Aorta (tissue), 5 donors: ENCODE data around the gene AHNAK2. TPM values are rescaled to one million over a fixed set of nuclear protein-coding genes. Genes with fewer than 3 reads are reported as not detected.

Source experiments
- ATAC-seq: fragments of 200-7000 bp; cut with Tn5 transposase; one replicate; pipeline ENCODE4 v1.9.1; 2022; ENCODE audit warnings: moderate library complexity; ENCODE audit not compliant: low FRiP score
- DNase-seq, 2 donors: peaks; one replicate each; pipeline ENCODE4 v3.0.0-alpha.2; 2020
- H3K27ac ChIP-seq, 2 donors: one replicate each; pipeline ENCODE4 v1.5.1; 2013; ENCODE audit warnings: low read length in 2 of 2, mild to moderate bottlenecking in 2 of 2, moderate library complexity in 2 of 2, control low read depth in 1 of 2, inconsistent platforms in 1 of 2, low read depth in 1 of 2
- H3K27me3 ChIP-seq, 2 donors: one replicate each; pipeline ENCODE4 v1.6.1; 2013; ENCODE audit warnings: control low read depth in 1 of 2, low read length in 1 of 2, mild to moderate bottlenecking in 1 of 2, moderate library complexity in 1 of 2; ENCODE audit not compliant: insufficient read depth in 2 of 2, control insufficient read depth in 1 of 2
- H3K36me3 ChIP-seq, 2 donors: one replicate each; pipeline ENCODE4 v1.6.1; 2013; ENCODE audit warnings: control low read depth in 1 of 2, low read length in 1 of 2, mild to moderate bottlenecking in 1 of 2; ENCODE audit not compliant: insufficient read depth in 2 of 2, control insufficient read depth in 1 of 2
- H3K4me1 ChIP-seq, 2 donors: one replicate each; pipeline ENCODE4 v1.6.1; 2013; ENCODE audit warnings: low read length in 2 of 2, control low read depth in 1 of 2, mild to moderate bottlenecking in 1 of 2, moderate library complexity in 1 of 2; ENCODE audit not compliant: insufficient read depth in 2 of 2, control insufficient read depth in 1 of 2
- H3K4me3 ChIP-seq, 2 donors: one replicate each; pipeline ENCODE4 v1.5.1; 2013; ENCODE audit warnings: low read length in 2 of 2, control low read depth in 1 of 2, mild to moderate bottlenecking in 1 of 2
- H3K9me3 ChIP-seq: one replicate; pipeline ENCODE4 v1.6.1; 2013; ENCODE audit warnings: mild to moderate bottlenecking, low read length; ENCODE audit not compliant: control insufficient read depth
- WGBS, 2 donors: extraction: QIAGEN DNeasy Blood & Tissue Kit; methylation state at CpG; one replicate each; pipeline ENCODE4 v1.1.7; 2013; 5-methylcytosine and 5-hydroxymethylcytosine counted together
- intact Hi-C, 2 donors: fragments of 100-400 bp; cut with DNase I; formaldehyde crosslinking; loops; one replicate each; pipeline versions ENCODE4 v1.14.2 to v1.15.0; 2022
- polyA plus RNA-seq, 2 donors: library from polyadenylated mRNA; stranded (reverse); fragments of 200-250 nt; gene quantifications; one replicate each; pipeline ENCODE4 v1.2.3, GENCODE V29; 2013
- total RNA-seq, 2 donors: library from RNA; stranded (reverse); fragmentation: NEBNext Ultra II Directional; extraction: Animal tissue kit (Norgen Biotek cat#: 25700); gene quantifications; one replicate each; pipeline ENCODE4 v1.2.1, GENCODE V29; 2021
- donor health status: healthy with polysubstance abuse.
- donor health status: Bipolar disorder and iron deficiency.
- donor health status: DM: no; HTN: no; CAD: no.
- donor health status: DM: no; HTN: no; CAD: no.
- donor health status: DM: yes; HTN: yes; CAD: no.

AHNAK2 gene
- total and polyA plus RNA-seq, 4 donors: 4.6 to 61.3 (median 18.0) TPM

DNA sequence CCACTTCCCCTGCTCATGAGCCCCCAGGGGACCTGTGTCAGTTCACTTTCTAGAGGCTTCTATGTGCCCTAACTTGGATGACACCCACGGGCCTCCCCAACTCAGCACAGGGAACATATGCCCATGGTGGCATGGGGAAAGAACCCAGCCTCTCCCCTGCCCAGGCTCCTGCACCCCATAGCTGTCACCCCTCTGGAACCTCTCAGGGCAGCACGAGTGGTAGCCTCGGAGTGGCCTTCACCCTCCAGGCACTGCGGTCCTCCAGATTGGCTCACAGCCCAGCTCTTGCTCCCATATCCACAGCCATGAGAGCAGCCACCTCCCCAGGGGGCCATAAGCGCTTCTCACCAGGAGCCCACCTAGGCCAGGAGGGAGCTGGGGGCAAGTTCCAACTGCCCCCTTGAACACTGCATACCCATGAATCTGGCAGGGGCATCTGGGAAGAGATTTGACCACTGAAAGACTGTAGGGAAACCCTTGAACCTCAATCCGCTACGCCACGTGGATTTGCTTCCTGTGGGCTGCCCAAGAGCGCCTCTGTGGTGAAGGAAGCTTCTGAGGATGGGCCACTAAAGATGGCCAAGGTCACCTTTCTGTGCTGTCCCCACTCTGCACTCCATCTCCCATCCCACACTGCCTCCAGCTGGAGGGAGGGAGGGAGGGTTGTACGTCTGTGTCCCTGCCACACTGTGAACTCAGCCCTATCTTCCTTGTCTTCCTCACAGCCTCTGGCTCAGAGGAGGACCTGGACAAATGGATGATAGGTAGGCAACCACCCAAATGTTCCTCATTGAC is 41.6 kb downstream of the AHNAK2 start:
- Histone ChIP-seq H3K36me3 (no peaks in the 10 kb centered on the region), H3K9me3 (no peaks in the 10 kb centered on the region), H3K4me3 (no peak overlapping the region), H3K4me1 (no peaks in the 10 kb centered on the region), H3K27me3 (no peaks in the 10 kb centered on the region), H3K27ac (no peak overlapping the region)
- WGBS, 2 donors: 64 to 66% methylated on average over 10 of the region's 10 CpGs
- ATAC-seq: no peak
- peak; percentile 44 to 64 for DNase-seq
- intact Hi-C loops: loop anchor here (2.0 to 10.0 kb wide), 2 partner anchors 30 to 108 kb away; no protein-coding TSS in a partner anchor

DNA sequence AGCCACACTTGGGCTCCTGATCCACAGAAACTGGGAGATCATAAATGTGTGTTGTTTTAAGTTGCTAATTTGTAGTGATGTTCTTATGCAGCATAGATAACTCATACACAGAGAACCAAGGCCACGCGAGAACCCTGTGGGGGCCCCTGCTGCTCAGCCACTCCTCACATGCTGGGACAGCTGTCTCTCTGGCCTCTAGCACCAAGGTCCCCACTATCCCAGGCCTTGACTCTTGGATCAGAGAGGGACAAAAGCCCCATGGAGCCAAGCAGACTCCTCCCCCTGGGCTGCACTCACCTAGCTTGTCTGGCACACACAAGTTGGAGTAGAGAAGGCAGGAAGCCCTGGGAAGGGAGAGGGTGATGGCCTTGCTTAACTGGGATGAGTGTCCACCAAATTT is 42.2 kb downstream of the AHNAK2 start:
- H3K27me3 ChIP-seq: no peaks in the 10 kb centered on the region
- 44 to 80% methylated on average over 2 of the region's 2 CpGs for WGBS, 2 donors
- H3K36me3 ChIP-seq: no peaks in the 10 kb centered on the region
- ATAC-seq (no peak), DNase-seq (no peak)
- H3K4me1 ChIP-seq: no peaks in the 10 kb centered on the region
- H3K4me3 ChIP-seq: no peak overlapping the region
- no peak overlapping the region for H3K27ac ChIP-seq
- intact Hi-C loops: loop anchor here (2.0 to 10.0 kb wide), 2 partner anchors 31 to 109 kb away; no protein-coding TSS in a partner anchor
- H3K9me3 ChIP-seq: no peaks in the 10 kb centered on the region

DNA sequence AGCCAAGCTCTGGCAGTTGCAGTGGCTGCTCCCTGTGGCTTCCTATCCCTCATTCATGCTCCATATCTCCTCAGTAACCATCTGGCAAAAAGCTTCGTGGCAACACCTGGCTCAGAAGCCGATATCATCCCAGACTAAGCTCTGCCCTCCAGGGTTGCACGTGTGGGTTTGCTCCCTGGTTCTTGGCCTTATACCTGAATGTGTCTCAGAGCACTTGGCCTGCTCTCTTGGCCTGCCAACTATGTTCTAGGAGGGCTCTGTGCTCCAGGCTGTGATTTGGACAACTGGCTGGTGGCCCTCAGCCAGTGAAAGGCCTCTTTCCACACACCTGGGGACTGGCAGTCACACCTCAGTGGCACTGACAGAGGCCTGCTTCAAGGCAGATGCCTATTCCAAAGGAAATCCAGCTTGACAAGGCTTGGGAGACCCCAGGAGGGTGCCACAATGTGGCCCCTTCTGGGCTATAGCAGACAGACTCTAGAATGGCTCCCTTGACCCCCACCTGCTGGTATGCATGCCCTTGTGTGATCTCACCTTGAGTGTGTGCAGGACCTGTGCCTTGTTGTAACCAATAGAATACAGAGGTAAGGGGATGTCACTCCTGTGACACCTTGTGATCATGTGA is 43.0 kb downstream of the AHNAK2 start:
- Histone ChIP-seq H3K27ac (no peak overlapping the region), H3K4me1 (no peaks in the 10 kb centered on the region), H3K36me3 (no peaks in the 10 kb centered on the region), H3K9me3 (no peaks in the 10 kb centered on the region), H3K27me3 (no peaks in the 10 kb centered on the region), H3K4me3 (no peak overlapping the region)
- ATAC-seq: no peak
- 71 to 79% methylated on average over 3 of the region's 3 CpGs for WGBS, 2 donors
- DNase-seq: no peak
- intact Hi-C loops: loop anchor here (2.0 to 10.0 kb wide), 2 partner anchors 32 to 110 kb away; no protein-coding TSS in a partner anchor

DNA sequence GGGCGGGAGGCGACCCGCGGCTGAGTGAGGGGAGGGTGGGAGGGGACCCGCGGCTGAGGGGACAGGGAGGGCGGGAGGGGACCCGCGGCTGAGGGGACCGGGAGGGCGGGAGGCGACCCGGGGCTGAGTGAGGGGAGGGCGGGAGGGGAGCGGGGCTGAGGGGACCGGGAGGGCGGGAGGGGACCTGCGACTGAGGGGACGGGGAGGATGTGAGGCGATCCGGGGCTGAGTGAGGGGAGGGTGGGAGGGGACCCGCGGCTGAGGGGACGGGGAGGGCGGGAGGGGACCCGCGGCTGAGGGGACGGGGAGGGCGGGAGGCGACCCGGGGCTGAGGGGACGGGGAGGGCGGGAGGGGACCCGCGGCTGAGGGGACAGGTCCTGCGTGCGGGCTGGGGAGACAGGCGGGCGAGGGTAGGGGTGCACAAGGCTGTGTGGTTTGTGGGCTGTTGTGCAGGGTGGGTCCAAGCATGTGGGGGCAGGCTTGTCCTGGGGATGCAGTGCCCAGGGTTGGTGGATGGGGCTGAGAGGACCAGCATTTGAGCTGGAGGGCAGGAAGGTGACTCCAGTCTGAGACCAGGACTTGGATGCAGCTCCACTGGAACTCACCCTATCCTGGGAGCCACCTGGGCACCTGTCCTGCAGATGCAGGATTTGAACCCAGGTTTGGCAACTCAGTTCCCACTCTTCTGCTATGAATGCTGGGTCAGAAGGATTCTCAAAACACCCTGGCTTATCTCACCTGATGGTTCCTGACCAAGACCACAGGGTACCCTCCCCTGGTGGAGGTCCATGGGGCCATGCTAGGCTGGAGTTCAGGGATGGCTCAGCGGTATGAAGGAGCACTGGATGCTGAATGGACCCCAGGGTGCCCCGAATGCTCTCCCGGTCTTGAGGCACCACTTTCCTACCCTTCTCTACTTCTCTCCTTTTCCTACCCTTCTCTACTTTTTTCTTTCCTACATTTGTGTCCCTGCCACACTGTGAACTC is 44.1 kb downstream of the AHNAK2 start:
- intact Hi-C loops: loop anchor here (2.0 to 10.0 kb wide), 2 partner anchors 33 to 111 kb away; no protein-coding TSS in a partner anchor
- Histone ChIP-seq H3K4me3 (no peak overlapping the region), H3K4me1 (no peaks in the 10 kb centered on the region), H3K9me3 (no peaks in the 10 kb centered on the region), H3K27ac (no peak overlapping the region), H3K36me3 (no peaks in the 10 kb centered on the region), H3K27me3 (no peaks in the 10 kb centered on the region)
- DNase-seq: peak; percentile 51 to 74
- ATAC-seq: no peak
- WGBS, 2 donors: 17 to 23% methylated on average over 13 to 41 of the region's 42 CpGs

DNA sequence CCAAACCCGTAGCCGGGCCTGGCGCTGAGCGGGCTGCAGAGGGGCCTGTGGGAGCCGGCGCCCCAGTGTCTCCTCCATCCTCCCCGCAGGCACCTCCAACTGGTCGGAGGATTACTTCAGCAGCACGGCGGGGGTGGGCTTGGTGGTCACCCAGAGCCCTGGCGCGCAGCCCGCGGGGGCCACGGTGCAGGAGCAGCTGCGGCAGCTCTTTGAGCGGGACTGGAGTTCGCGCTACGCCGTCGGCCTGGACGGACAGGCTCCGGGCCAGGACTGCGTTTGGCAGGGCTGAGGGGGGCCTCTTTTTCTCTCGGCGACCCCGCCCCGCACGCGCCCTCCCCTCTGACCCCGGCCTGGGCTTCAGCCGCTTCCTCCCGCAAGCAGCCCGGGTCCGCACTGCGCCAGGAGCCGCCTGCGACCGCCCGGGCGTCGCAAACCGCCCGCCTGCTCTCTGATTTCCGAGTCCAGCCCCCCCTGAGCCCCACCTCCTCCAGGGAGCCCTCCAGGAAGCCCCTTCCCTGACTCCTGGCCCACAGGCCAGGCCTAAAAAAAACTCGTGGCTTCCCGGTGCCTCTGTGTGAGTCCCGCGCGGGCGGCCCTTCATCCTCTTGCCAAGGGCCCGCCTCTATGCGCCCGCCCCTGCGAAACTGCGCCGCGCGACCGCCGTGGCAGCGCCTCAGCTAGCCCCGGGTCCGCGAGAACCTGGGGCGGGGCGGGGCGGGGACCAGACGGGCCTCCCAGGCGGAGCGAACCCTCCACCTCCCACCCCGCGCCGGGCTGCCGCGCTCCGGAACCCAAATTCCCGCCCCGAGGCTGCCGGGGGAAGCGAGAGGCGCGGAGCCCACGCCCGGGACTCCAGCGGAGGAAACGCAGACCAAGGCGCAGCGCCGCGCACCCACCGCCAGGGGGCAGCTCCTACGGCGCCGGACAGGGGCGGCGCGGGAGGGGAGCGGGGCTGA is 45.2 kb downstream of the AHNAK2 start:
- ATAC-seq (peak; percentile 91), DNase-seq (peak; percentile 93 to 98)
- intact Hi-C loops: loop anchor here (10.0 kb wide), 1 partner anchor 112 kb away; no protein-coding TSS in a partner anchor
- Histone ChIP-seq H3K4me1 (no peaks in the 10 kb centered on the region), H3K9me3 (no peaks in the 10 kb centered on the region), H3K27ac (no peak overlapping the region), H3K27me3 (no peaks in the 10 kb centered on the region), H3K4me3 (peak overlapping the region; percentile 42 to 48), H3K36me3 (no peaks in the 10 kb centered on the region)
- WGBS, 2 donors: 5% methylated on average over 55 to 100 of the region's 100 CpGs

DNA sequence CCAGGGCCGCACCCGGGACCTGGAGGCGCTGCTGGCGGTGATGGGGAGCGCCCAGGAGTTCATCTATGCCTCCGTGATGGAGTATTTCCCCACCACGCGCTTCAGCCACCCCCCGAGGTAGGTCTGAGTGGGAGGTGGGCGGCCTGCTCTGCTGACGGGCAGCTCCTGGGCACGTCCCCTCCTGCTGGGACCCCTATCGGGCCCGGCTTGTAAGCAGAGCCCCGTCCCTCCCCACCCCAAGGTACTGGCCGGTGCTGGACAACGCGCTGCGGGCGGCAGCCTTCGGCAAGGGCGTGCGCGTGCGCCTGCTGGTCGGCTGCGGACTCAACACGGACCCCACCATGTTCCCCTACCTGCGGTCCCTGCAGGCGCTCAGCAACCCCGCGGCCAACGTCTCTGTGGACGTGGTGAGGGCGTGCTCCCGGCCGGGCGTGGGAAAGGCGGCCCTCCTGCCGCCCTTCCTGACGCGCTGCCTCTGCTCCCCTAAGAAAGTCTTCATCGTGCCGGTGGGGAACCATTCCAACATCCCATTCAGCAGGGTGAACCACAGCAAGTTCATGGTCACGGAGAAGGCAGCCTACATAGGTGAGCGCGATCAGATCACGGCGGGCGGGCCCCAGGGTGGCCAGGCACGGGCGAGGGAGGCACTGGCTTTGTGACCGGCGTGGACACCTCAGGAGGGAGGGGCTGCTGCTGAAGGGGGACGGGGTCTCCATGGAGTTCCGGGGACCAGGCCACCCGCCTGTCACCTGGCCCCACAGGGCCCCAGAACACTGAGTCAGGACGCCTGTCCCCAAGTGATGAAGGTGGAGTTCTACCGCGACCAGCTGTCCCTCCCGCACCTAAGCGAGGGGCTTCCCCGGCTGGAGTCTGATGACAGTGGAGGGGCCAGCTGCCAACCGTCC is 46.2 kb downstream of the AHNAK2 start:
- intact Hi-C loops: loop anchor here (10.0 kb wide), 1 partner anchor 113 kb away; no protein-coding TSS in a partner anchor
- Histone ChIP-seq H3K27ac (no peak overlapping the region), H3K4me1 (no peaks in the 10 kb centered on the region), H3K27me3 (no peaks in the 10 kb centered on the region), H3K4me3 (peak overlapping the region in 1 of 2 donors; percentile 42), H3K36me3 (no peaks in the 10 kb centered on the region), H3K9me3 (no peaks in the 10 kb centered on the region)
- 52 to 54% methylated on average over 64 of the region's 64 CpGs for WGBS, 2 donors
- DNase-seq: peak; percentile 48 to 78
- ATAC-seq: peak; percentile 1

- Histone ChIP-seq H3K27ac (no peak overlapping the region), H3K9me3 (no peaks in the 10 kb centered on the region), H3K4me3 (no peak overlapping the region), H3K27me3 (no peaks in the 10 kb centered on the region), H3K4me1 (no peaks in the 10 kb centered on the region), H3K36me3 (no peaks in the 10 kb centered on the region)
- no peak for DNase-seq
- WGBS, 2 donors: 77 to 87% methylated on average over 8 to 9 of the region's 9 CpGs
- no peak for ATAC-seq
- intact Hi-C loops: loop anchor here (10.0 kb wide), 1 partner anchor 113 kb away; no protein-coding TSS in a partner anchor
Observed at GRCh38 chr14:104931304-104931770, 46.8 kb downstream of the AHNAK2 start.
